ENCODE data around the gene ABCF3.

GRCh38 chr3:184230081-184230602 lies 44.1 kb downstream of the ABCF3 start:
- TF ChIP-seq, protein P1, sequence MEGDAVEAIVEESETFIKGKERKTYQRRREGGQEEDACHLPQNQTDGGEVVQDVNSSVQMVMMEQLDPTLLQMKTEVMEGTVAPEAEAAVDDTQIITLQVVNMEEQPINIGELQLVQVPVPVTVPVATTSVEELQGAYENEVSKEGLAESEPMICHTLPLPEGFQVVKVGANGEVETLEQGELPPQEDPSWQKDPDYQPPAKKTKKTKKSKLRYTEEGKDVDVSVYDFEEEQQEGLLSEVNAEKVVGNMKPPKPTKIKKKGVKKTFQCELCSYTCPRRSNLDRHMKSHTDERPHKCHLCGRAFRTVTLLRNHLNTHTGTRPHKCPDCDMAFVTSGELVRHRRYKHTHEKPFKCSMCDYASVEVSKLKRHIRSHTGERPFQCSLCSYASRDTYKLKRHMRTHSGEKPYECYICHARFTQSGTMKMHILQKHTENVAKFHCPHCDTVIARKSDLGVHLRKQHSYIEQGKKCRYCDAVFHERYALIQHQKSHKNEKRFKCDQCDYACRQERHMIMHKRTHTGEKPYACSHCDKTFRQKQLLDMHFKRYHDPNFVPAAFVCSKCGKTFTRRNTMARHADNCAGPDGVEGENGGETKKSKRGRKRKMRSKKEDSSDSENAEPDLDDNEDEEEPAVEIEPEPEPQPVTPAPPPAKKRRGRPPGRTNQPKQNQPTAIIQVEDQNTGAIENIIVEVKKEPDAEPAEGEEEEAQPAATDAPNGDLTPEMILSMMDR (IDR thresholded peaks at IDR 0.05) = no peak
- no peak for TF ChIP-seq EP300 (IDR thresholded peaks at IDR 0.05)
